SW480 (cell line): ENCODE data around the gene MYL5.
"Not testable (repeated sequence)": the region's sequence is repeated elsewhere in the genome, so short reads cannot be mapped to it uniquely, and the experiment has no call there.

Experiments used
- DNase-seq: peaks from one replicate; pipeline ENCODE4 v3.0.0-alpha.2; 2016; ENCODE audit warnings: low spot score

Gene MYL5, protein sequence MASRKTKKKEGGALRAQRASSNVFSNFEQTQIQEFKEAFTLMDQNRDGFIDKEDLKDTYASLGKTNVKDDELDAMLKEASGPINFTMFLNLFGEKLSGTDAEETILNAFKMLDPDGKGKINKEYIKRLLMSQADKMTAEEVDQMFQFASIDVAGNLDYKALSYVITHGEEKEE

DNA sequence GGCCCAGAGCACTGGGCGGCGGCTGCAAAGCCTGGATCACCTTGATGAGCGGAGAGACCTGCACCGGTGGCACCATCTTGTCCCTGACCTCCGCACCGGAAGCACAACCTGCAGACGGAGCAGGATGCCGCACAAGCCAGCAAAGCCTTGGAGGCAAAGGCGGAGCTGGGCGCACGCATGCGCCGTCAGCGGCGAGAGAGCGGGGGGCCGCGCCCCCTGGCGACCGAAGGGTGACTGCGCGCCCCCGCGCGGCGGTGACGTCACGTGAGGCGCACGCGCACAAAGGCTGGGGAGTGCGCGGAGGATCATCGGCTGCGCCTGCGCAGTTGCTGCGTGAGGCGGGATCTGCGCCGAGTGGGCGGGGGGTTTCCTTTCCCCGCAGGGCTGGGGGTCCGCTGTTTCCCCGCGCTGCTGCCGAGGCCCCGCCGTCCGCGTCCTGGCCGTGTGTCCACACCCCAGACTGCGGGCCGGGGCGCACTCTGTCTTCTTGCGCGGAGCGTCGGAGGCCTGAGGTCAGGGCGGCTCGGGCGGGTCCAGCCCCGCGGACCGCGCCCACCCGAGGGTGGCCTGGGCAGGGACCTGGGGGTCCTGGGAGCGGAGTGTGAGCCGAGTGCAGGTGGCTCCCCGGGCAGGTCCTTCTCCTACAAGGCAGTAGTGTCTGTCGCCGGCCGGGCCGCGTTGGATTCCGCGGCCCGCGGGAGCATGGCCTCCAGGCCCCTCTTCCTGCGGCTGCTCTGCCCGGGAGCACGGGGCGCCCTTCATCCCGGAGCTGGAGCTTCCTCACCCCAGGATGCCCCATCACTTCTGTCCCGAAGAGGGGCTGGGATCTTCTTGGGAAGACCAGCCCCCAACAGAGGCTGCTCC is at the start of gene MYL5, which contains the start of gene ATP5ME:
TSS of gene MYL5 (plus strand) at position 371 of the 864 bp plus-strand sequence. CDS start 3,485 bp downstream, outside the sequence.
TSS of gene ATP5ME (minus strand) at position 105 of the 864 bp plus-strand sequence. CDS start at position 76, 29 bp downstream.
- DNase-seq, result peak; percentile 89

DNA sequence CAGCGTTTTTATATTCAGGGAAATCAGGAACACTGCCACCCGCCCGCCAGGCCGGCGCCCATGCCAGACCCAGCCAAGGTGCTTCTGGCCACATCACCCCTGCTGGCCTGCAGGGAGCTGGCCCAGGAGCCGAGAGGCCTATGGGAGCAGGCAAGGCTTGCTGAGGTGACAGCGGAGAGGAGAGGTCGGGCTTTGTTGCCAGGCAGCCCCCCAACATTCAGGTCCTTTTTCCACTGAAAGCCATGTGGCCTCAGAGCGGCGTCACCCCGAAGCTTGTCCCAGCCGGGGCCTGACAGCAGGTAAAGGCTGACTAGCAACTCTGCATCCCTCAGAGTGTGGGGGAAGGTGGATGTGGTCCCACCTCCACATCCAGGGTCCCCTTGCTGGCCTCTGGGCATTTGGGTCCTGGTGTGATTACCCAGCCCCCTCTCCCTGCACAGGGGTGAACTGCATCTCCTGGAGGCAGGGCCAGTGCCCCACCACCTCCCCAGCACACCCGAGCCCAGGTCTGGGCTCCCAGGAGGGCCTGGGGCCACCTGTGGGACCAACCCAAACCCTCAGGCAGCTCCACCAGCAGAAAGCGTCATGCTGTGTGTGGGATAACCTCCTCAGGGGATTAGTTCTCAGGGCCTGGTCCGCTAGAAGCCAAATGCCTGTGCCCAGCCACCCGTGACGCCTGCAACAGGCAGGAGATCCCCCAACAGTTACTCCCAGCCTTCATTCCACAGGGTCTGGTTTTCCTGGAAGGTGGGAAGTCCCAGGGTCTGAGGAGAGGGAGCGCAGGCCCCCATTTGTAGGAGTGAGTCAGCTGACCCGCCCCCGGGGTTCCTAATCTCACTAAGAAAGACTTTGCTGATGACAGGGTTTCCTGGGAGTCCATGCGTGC is 49.4 kb upstream of the MYL5 start, which contains the start of gene PDE6B:
TSS of gene PDE6B (plus strand) at position 869 of the 886 bp plus-strand sequence. CDS start 54 bp downstream, outside the sequence.
- DNase-seq, result no peak

GRCh38 chr4:625631-626161 is 48.6 kb upstream of the MYL5 start:
- DNase-seq, result no peak

GRCh38 chr4:626201-627091 is 47.9 kb upstream of the MYL5 start:
- DNase-seq, result no peak

- no peak for DNase-seq
Measured at GRCh38 chr4:627347-628125, 46.8 kb upstream of the MYL5 start.

DNA sequence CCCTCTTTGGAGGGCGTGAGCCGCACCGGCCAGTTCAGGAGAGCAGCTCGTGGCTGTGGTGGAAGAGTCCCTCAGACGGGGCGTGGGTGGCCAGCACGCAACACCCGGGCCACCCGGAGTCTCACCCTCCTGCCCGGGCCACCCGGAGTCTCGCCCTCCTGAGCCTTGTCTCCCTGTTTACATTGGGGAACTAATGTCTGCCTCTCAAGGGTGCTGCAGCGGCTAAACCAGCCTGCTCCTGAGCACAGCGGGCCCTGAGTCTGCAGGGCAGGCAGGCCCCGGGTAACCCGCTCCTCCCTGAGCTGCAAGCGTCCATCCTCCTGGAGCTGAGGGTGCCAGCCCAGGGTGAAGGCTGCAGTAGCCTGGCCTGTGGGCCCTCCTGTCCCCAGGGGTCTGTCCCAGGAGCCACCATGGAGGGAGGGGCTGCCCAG is 46.0 kb upstream of the MYL5 start:
- DNase-seq, result no peak

- no peak for DNase-seq
Measured at GRCh38 chr4:628821-629635, 45.3 kb upstream of the MYL5 start.

GRCh38 chr4:629636-629914 is 44.8 kb upstream of the MYL5 start:
- DNase-seq, result no peak

- DNase-seq, result no peak
Measured at GRCh38 chr4:629915-630641, 44.3 kb upstream of the MYL5 start.

GRCh38 chr4:630656-631055 is 43.7 kb upstream of the MYL5 start:
- DNase-seq, result no peak

DNA sequence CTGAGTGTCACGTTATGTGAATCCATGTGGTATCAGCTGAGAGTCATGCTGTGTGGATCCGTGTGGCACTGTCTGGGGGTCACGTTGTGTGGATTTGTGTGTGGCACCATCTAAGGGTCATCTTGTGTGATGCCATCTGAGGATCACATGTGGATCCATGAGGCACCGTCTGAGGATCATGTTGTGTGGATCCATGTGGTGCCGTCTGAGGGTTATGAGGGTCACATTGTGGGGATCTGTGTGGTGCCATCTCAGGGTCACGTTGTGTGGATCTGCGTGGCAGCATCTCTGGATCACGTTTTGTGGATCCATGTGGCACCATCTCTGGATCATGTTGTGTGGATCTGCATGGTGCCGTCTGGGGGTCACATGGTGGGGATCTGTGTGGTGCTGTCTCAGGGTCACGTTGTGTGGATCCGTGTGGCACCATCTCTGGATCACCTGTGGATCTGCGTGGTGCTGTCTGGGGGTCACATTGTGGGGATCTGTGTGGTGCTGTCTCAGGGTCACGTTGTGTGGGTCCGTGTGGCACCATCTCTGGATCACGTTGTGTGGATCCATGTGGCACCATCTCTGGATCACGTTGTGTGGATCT is 42.0 kb upstream of the MYL5 start:
- no peak for DNase-seq

DNA sequence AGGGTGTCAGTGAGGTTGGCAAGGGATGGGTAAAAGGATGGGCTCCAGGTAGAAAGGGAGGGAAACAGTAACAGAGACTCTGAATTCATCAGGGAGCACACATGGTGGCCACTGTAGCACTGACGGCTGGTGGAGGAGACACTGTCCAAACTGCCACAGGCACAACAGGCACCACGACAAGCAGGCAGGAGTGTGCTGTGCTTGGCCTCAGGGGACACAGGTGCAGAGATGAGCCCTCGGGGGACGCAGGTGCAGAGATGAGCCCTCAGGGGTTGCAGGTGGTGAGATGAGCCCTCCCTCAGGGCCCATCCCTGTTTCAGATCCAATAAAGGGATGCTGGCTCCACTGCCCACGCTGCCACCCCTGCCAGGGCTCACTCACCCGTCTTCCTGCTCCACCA is 41.4 kb upstream of the MYL5 start:
- no peak for DNase-seq

DNA sequence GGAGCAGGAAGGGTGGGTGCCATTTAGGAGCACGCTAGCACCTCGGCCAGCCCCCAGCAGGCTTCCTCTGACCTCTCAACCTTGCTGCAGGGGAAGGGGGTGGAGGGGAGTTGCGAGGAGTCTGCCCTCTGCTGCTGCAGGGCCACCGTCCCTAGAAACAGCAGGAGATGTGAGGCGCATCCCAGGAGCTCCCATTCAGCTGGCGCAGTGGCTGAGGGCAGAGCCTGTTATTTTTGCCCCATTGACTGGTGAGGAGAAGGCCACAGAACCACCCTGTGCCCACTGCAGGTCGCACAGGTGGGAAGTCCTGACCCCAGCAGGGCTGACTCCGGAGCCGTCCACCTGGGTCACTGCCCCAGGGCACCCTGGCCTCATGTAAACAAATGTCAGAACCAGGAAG is 40.9 kb upstream of the MYL5 start:
- DNase-seq, result no peak

GRCh38 chr4:633976-634598 is 40.3 kb upstream of the MYL5 start:
- no peak for DNase-seq

- no peak for DNase-seq
Measured at GRCh38 chr4:634599-634985, 39.8 kb upstream of the MYL5 start.

DNA sequence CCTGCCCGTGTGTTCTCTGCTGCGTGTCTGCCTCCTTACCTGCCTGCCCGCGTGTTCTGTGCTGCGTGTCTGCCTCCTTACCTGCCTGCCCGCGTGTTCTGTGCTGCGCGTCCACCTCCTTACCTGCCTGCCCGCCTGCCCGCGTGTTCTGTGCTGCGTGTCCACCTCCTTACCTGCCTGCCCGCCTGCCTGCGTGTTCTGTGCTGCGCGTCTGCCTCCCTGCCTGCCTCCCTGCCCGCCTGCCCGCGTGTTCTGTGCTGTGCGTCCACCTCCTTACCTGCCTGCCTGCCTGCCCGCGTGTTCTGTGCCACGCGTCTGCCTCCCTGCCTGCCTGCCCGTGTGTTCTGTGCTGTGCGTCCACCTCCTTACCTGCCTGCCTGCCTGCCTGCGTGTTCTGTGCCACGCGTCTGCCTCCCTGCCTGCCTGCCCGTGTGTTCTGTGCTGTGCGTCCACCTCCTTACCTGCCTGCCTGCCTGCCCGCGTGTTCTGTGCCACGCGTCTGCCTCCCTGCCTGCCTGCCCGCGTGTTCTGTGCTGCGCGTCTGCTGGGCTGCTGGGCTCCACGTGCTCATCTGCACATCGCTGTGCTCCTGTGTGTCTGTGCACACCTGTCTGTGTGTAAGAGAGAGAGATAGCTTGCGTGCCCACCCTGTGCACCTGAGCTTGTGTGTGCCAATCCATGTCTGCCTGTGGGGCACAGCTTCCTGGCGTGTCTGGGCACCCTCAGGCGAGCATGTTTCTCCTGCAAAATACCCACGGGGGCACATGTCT is 39.1 kb upstream of the MYL5 start:
- not testable (repeated sequence) for DNase-seq
